ENCODE data around the gene GTF3C1. TPM values are rescaled to one million over a fixed set of nuclear protein-coding genes. Genes with fewer than 3 reads are reported as not detected.

Gene GTF3C1
- total and polyA plus RNA-seq, 2 experiments from 2014 or later, result 33.4 to 52.1 TPM

DNA sequence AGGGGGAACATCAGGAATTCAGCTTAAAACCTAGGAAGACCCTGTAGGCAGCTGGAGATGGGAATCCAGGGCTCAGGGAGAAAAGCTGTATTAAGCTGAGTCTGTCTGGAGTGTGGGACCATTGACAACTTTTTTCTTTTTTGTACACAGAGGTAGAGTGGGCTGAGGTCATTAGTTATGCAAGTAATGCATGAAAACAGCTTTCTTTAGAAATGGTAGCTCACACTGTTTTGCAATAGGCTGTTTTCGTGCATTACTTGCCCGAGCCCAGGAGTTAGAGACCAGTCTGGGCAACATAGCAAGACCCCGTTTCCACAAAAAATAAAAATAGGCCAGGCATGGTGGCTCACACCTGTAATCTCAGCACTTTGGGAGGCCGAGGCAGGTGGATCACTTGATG is 46.7 kb upstream of the GTF3C1 start:
- DNase-seq, result no peak
- H3K4me3 ChIP-seq, result no peak overlapping the region
- H3K9ac ChIP-seq, result no peak overlapping the region
- no peaks in the 10 kb centered on the region for H3K36me3 ChIP-seq (ENCODE audit: low read depth)
- no peaks in the 10 kb centered on the region for H3K9me2 ChIP-seq (ENCODE audit: insufficient read depth)
- WGBS, 2 experiments (ENCODE audit: low coverage in 1 of 2, low lambda C conversion rate in 2 of 2, missing lambda C conversion rate in 2 of 2), result 94 to 100% methylated on average over 4 of the region's 4 CpGs
- H3K9me3 ChIP-seq (ENCODE audit: low read depth), result no peaks in the 10 kb centered on the region
- no peak overlapping the region for H2AFZ ChIP-seq
- in situ Hi-C loops (cut with MboI), result no loop called here
- H3K4me1 ChIP-seq (ENCODE audit: insufficient read depth), result no peaks in the 10 kb centered on the region
- H3F3A ChIP-seq (ENCODE audit: insufficient read depth), result no peaks in the 10 kb centered on the region
- H3K79me2 ChIP-seq (ENCODE audit: insufficient read depth), result no peaks in the 10 kb centered on the region
- no peak overlapping the region for H3K4me2 ChIP-seq (ENCODE audit: unreplicated experiment)
- no peak overlapping the region for H3K27ac ChIP-seq
- no peaks in the 10 kb centered on the region for H3K27me3 ChIP-seq (replicated peaks; ENCODE audit: insufficient read depth)
- H4K20me1 ChIP-seq (ENCODE audit: insufficient read depth), result no peaks in the 10 kb centered on the region
- TF ChIP-seq EZH2 (IDR thresholded peaks at IDR 0.05; ENCODE audit: insufficient read depth, poor library complexity, severe bottlenecking), result no peak

DNA sequence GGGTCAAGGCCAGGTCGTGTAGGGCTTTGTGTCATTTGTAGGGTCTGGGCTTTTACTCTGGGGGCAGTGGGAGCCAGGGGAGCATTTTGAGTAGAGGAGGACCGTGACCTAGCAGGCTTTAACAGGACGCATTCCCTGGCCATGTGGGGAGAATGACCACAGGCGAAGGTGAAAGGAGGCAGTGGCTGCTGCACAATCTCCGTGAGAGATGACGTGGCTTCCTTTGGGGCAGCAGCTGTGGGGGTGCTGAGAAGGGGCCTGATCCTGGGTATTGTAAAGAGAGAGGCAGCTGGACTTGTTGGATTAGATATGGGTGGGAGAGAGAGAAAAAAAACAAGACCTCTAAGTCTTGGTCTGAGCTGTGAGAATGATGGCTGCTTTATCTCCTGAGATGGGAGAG is 46.3 kb upstream of the GTF3C1 start:
- Histone ChIP-seq H4K20me1 (ENCODE audit: insufficient read depth) (no peaks in the 10 kb centered on the region), H3K9ac (no peak overlapping the region), H3F3A (ENCODE audit: insufficient read depth) (no peaks in the 10 kb centered on the region), H3K27ac (no peak overlapping the region), H3K27me3 (replicated peaks; ENCODE audit: insufficient read depth) (no peaks in the 10 kb centered on the region), H3K9me2 (ENCODE audit: insufficient read depth) (no peaks in the 10 kb centered on the region), H3K9me3 (ENCODE audit: low read depth) (no peaks in the 10 kb centered on the region), H3K79me2 (ENCODE audit: insufficient read depth) (no peaks in the 10 kb centered on the region), H3K4me2 (ENCODE audit: unreplicated experiment) (no peak overlapping the region), H3K36me3 (ENCODE audit: low read depth) (no peaks in the 10 kb centered on the region), H3K4me1 (ENCODE audit: insufficient read depth) (no peaks in the 10 kb centered on the region), H2AFZ (no peak overlapping the region), H3K4me3 (no peak overlapping the region)
- TF ChIP-seq EZH2phosphoT487 (IDR thresholded peaks at IDR 0.05; ENCODE audit: insufficient read depth, low read depth) (no peak), EZH2 (IDR thresholded peaks at IDR 0.05; ENCODE audit: insufficient read depth, poor library complexity, severe bottlenecking) (no peak)
- in situ Hi-C loops (cut with MboI), result no loop called here
- whole genome bisulfite sequencing, 2 experiments (ENCODE audit: low coverage in 1 of 2, low lambda C conversion rate in 2 of 2, missing lambda C conversion rate in 2 of 2), result 90 to 91% methylated on average over 6 of the region's 6 CpGs
- DNase-seq, result no peak

- H3K79me2 ChIP-seq (ENCODE audit: insufficient read depth), result no peaks in the 10 kb centered on the region
- DNase-seq, result no peak
- no peaks in the 10 kb centered on the region for H3K27me3 ChIP-seq (replicated peaks; ENCODE audit: insufficient read depth)
- in situ Hi-C loops (cut with MboI), result no loop called here
- no peak overlapping the region for H3K9ac ChIP-seq
- 96% methylated on average over 4 of the region's 4 CpGs for WGBS, 2 experiments (ENCODE audit: low coverage in 1 of 2, low lambda C conversion rate in 2 of 2, missing lambda C conversion rate in 2 of 2)
- no peaks in the 10 kb centered on the region for H3K36me3 ChIP-seq (ENCODE audit: low read depth)
- no peak overlapping the region for H2AFZ ChIP-seq
- H3K27ac ChIP-seq, result no peak overlapping the region
- no peak overlapping the region for H3K4me2 ChIP-seq (ENCODE audit: unreplicated experiment)
- H3K4me1 ChIP-seq (ENCODE audit: insufficient read depth), result no peaks in the 10 kb centered on the region
- no peaks in the 10 kb centered on the region for H3K9me2 ChIP-seq (ENCODE audit: insufficient read depth)
- no peak overlapping the region for H3K4me3 ChIP-seq
- no peak for TF ChIP-seq EZH2 (IDR thresholded peaks at IDR 0.05; ENCODE audit: insufficient read depth, poor library complexity, severe bottlenecking)
- no peak for TF ChIP-seq EZH2phosphoT487 (IDR thresholded peaks at IDR 0.05; ENCODE audit: insufficient read depth, low read depth)
- H3F3A ChIP-seq (ENCODE audit: insufficient read depth), result no peaks in the 10 kb centered on the region
- no peaks in the 10 kb centered on the region for H4K20me1 ChIP-seq (ENCODE audit: insufficient read depth)
- H3K9me3 ChIP-seq (ENCODE audit: low read depth), result no peaks in the 10 kb centered on the region
Observed at GRCh38 chr16:27595475-27595874, 45.8 kb upstream of the GTF3C1 start.

- WGBS, 2 experiments (ENCODE audit: low coverage in 1 of 2, low lambda C conversion rate in 2 of 2, missing lambda C conversion rate in 2 of 2), result 95 to 96% methylated on average over 4 of the region's 4 CpGs
- H3K27ac ChIP-seq, result no peak overlapping the region
- H2AFZ ChIP-seq, result no peak overlapping the region
- H3K9ac ChIP-seq, result no peak overlapping the region
- H3K4me2 ChIP-seq (ENCODE audit: unreplicated experiment), result no peak overlapping the region
- no peak for DNase-seq
- H3K79me2 ChIP-seq (ENCODE audit: insufficient read depth), result no peaks in the 10 kb centered on the region
- H3K4me1 ChIP-seq (ENCODE audit: insufficient read depth), result no peaks in the 10 kb centered on the region
- H3F3A ChIP-seq (ENCODE audit: insufficient read depth), result no peaks in the 10 kb centered on the region
- H3K36me3 ChIP-seq (ENCODE audit: low read depth), result peaks cover 3% of the 10 kb centered on the region; the same call in 1 of the 2 replicates
- in situ Hi-C loops (cut with MboI), result no loop called here
- H3K9me3 ChIP-seq (ENCODE audit: low read depth), result no peaks in the 10 kb centered on the region
- H3K27me3 ChIP-seq (replicated peaks; ENCODE audit: insufficient read depth), result no peaks in the 10 kb centered on the region
- no peaks in the 10 kb centered on the region for H3K9me2 ChIP-seq (ENCODE audit: insufficient read depth)
- TF ChIP-seq EZH2phosphoT487 (IDR thresholded peaks at IDR 0.05; ENCODE audit: insufficient read depth, low read depth), result no peak
- no peak for TF ChIP-seq EZH2 (IDR thresholded peaks at IDR 0.05; ENCODE audit: insufficient read depth, poor library complexity, severe bottlenecking)
- no peak overlapping the region for H3K4me3 ChIP-seq
- no peaks in the 10 kb centered on the region for H4K20me1 ChIP-seq (ENCODE audit: insufficient read depth)
Observed at GRCh38 chr16:27591837-27592236, 42.1 kb upstream of the GTF3C1 start.

DNA sequence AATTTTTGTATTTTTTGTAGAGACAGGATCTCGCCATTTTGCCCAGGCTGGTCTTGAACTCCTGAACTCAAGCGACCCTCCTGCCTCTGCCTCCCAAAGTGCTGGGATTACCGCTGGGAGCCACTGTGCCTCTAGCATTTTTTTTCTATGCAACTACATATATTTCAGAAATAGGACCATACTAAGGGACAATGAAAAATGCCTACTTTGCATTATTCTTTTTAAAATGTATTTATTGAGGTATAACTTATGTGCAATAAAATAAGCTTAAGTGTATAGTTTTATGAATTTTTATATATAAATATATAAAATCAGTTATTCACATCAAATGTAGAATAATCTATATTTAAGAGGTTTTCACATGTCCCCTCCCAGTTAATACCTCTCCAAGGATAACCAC is 38.3 kb upstream of the GTF3C1 start:
- H3K36me3 ChIP-seq (ENCODE audit: low read depth), result peaks cover 3% of the 10 kb centered on the region; the same call in 1 of the 2 replicates
- TF ChIP-seq EZH2 (IDR thresholded peaks at IDR 0.05; ENCODE audit: insufficient read depth, poor library complexity, severe bottlenecking) (no peak), EZH2phosphoT487 (IDR thresholded peaks at IDR 0.05; ENCODE audit: insufficient read depth, low read depth) (no peak)
- H3K4me2 ChIP-seq (ENCODE audit: unreplicated experiment), result no peak overlapping the region
- no peaks in the 10 kb centered on the region for H3K79me2 ChIP-seq (ENCODE audit: insufficient read depth)
- H3F3A ChIP-seq (ENCODE audit: insufficient read depth), result no peaks in the 10 kb centered on the region
- no peak overlapping the region for H3K4me3 ChIP-seq
- no peak overlapping the region for H3K9ac ChIP-seq
- no peaks in the 10 kb centered on the region for H3K4me1 ChIP-seq (ENCODE audit: insufficient read depth)
- no peak overlapping the region for H3K27ac ChIP-seq
- in situ Hi-C loops (cut with MboI), result no loop called here
- no peak for DNase-seq
- no peaks in the 10 kb centered on the region for H4K20me1 ChIP-seq (ENCODE audit: insufficient read depth)
- WGBS, 2 experiments (ENCODE audit: low coverage in 1 of 2, low lambda C conversion rate in 2 of 2, missing lambda C conversion rate in 2 of 2), result 83 to 93% methylated on average over 3 of the region's 3 CpGs
- H3K9me2 ChIP-seq (ENCODE audit: insufficient read depth), result no peaks in the 10 kb centered on the region
- no peak overlapping the region for H2AFZ ChIP-seq
- H3K9me3 ChIP-seq (ENCODE audit: low read depth), result no peaks in the 10 kb centered on the region
- H3K27me3 ChIP-seq (replicated peaks; ENCODE audit: insufficient read depth), result no peaks in the 10 kb centered on the region
